Measurements from ENCODE around the gene ZNF613. TPM values are rescaled to one million over a fixed set of nuclear protein-coding genes. Genes with fewer than 3 reads are reported as not detected.
A peak's percentile ranks its signal among the peaks of the same experiment; 100 is the strongest.
"Not testable (repeated sequence)": the region's sequence is repeated elsewhere in the genome, so short reads cannot be mapped to it uniquely, and the experiment has no call there.

The ZNF613 gene
- polyA plus RNA-seq, 12 donors = 5.1 to 12.3 (median 6.7) TPM; not detected in 1

- no peak for DNase-seq
Measured at GRCh38 chr19:51931921-51932320, 4.6 kb downstream of the ZNF613 start.

GRCh38 chr19:51938936-51939335, 11.7 kb downstream of the ZNF613 start:
- DNase-seq = no peak

- DNase-seq = no peak
Measured at GRCh38 chr19:51944798-51945552, 17.7 kb downstream of the ZNF613 start.

GRCh38 chr19:51946602-51947001, 19.3 kb downstream of the ZNF613 start:
- no peak for DNase-seq

- DNase-seq = peak; percentile 71
Measured at GRCh38 chr19:51948975-51949374, 21.7 kb downstream of the ZNF613 start.

- DNase-seq = not testable (repeated sequence)
Measured at GRCh38 chr19:51957846-51958245, 30.6 kb downstream of the ZNF613 start.

- no peak for DNase-seq
Measured at GRCh38 chr19:51959791-51960190, 32.5 kb downstream of the ZNF613 start.

GRCh38 chr19:51960621-51961233, 33.5 kb downstream of the ZNF613 start:
- not testable (repeated sequence) for DNase-seq

GRCh38 chr19:51965583-51965982, 38.3 kb downstream of the ZNF613 start:
- DNase-seq = no peak

- no peak for DNase-seq
Measured at GRCh38 chr19:51970718-51971117, 43.4 kb downstream of the ZNF613 start.

- no peak for DNase-seq
Measured at GRCh38 chr19:51971624-51972023, 44.4 kb downstream of the ZNF613 start.

- DNase-seq = not testable (repeated sequence)
Measured at GRCh38 chr19:51975787-51976186, 48.5 kb downstream of the ZNF613 start.

- no peak for DNase-seq
Measured at GRCh38 chr19:51976852-51977251, 49.6 kb downstream of the ZNF613 start.

GRCh38 chr19:51977346-51977745, 50.1 kb downstream of the ZNF613 start:
- DNase-seq = no peak

- no peak for DNase-seq
Measured at GRCh38 chr19:51978882-51979281, 51.6 kb downstream of the ZNF613 start.

GRCh38 chr19:51980116-51980736, 53.0 kb downstream of the ZNF613 start:
- DNase-seq = no peak

- DNase-seq = not testable (repeated sequence)
Measured at GRCh38 chr19:51980926-51981325, 53.7 kb downstream of the ZNF613 start.

GRCh38 chr19:51983361-51983760, 56.1 kb downstream of the ZNF613 start:
- no peak for DNase-seq

GRCh38 chr19:51986309-51987291, 59.3 kb downstream of the ZNF613 start, which contains the start of gene ZNF350:
TSS of gene ZNF350 (minus strand) at chr19:51986840. CDS start at chr19:51974360, 12,480 bp downstream.
- peak; percentile 95 for DNase-seq

- no peak for DNase-seq
Measured at GRCh38 chr19:51993422-51993821, 66.2 kb downstream of the ZNF613 start.

GRCh38 chr19:51994048-51994644, 66.9 kb downstream of the ZNF613 start:
- DNase-seq = no peak

Measured in muscle of arm (tissue), 12 donors.